ENCODE results near the gene MYD88. TPM values are rescaled to one million over a fixed set of nuclear protein-coding genes. Genes with fewer than 3 reads are reported as not detected.

MYD88 gene
- total RNA-seq, 1 experiment from 2014 or later = 32.7 TPM

DNA sequence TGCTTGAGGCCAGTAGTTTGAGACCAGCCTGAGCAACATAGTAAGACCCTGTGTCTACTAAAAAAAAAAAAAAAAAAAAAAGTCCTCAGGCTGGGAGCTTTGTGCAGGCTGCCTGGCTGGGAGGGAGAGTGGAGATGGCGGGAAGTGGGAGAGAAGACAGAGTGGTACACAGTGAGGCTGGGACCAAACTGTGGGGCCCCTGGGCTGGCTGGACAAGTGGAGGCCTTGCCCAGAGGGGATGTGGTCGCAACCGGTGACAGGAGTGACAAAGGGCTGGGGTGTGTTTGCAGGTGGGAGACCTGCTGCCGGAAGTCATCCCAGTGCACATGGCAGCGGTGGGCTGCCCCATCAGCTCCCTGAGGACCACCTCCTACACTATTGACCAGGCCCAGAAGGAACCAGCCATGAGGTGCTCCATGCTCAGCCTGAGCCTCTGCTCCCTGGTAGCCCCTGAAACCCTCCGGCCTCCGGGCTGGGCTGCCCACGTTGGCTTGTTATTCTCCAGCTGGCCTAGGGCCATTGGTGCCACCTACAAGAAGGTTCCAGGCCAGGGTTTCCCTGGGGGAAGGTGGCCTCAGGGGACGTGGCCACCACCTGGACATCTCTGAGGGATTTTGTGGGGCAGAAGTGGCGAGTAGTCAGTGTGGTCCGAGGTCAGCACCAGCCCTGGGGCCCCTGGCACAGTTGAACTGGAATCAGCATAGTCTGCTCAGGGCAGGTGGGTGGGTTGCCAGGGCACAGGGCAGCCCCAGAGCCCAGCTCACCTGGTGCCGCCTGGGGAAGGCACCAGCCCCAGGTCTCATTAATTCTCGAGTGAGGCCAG lies 24.2 kb upstream of the MYD88 start:
- Histone ChIP-seq H3K4me1 (ENCODE audit: control insufficient read depth, insufficient read depth, low read length) (no peaks in the 10 kb centered on the region), H3K27me3 (ENCODE audit: control insufficient read depth, insufficient read depth, low read length) (no peaks in the 10 kb centered on the region), H3K27ac (ENCODE audit: low read length) (no peak overlapping the region), H3K36me3 (ENCODE audit: control insufficient read depth, insufficient read depth, low read length) (no peaks in the 10 kb centered on the region), H3K4me3 (ENCODE audit: low read depth in 2 of 2, low read length in 2 of 2) (no peak overlapping the region), H3K9me3 (ENCODE audit: control insufficient read depth, insufficient read depth, low read depth, low read length) (no peaks in the 10 kb centered on the region)
- no peak for ATAC-seq
- intact Hi-C loops (cut with micrococcal nuclease; ENCODE audit: unreplicated experiment) (no loop called here), in situ Hi-C loops (cut with HindIII; ENCODE audit: low pct_unique_long_range_greater_than_20kb, low sequenced_read_pairs) (no loop called here)
- DNase-seq (ENCODE audit: low read depth, low spot score) = no peak
- ChIA-PET CTCF (no interaction called here), POLR2A (no interaction called here)
- TF ChIP-seq SIN3A (IDR thresholded peaks at IDR 0.05; ENCODE audit: borderline replicate concordance, insufficient read depth, low read depth, low read length) = no peak
- TF ChIP-seq, protein P1, sequence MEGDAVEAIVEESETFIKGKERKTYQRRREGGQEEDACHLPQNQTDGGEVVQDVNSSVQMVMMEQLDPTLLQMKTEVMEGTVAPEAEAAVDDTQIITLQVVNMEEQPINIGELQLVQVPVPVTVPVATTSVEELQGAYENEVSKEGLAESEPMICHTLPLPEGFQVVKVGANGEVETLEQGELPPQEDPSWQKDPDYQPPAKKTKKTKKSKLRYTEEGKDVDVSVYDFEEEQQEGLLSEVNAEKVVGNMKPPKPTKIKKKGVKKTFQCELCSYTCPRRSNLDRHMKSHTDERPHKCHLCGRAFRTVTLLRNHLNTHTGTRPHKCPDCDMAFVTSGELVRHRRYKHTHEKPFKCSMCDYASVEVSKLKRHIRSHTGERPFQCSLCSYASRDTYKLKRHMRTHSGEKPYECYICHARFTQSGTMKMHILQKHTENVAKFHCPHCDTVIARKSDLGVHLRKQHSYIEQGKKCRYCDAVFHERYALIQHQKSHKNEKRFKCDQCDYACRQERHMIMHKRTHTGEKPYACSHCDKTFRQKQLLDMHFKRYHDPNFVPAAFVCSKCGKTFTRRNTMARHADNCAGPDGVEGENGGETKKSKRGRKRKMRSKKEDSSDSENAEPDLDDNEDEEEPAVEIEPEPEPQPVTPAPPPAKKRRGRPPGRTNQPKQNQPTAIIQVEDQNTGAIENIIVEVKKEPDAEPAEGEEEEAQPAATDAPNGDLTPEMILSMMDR (IDR thresholded peaks at IDR 0.05) = no peak
- BruUV-seq (replicated peaks) = no TSS peak

DNA sequence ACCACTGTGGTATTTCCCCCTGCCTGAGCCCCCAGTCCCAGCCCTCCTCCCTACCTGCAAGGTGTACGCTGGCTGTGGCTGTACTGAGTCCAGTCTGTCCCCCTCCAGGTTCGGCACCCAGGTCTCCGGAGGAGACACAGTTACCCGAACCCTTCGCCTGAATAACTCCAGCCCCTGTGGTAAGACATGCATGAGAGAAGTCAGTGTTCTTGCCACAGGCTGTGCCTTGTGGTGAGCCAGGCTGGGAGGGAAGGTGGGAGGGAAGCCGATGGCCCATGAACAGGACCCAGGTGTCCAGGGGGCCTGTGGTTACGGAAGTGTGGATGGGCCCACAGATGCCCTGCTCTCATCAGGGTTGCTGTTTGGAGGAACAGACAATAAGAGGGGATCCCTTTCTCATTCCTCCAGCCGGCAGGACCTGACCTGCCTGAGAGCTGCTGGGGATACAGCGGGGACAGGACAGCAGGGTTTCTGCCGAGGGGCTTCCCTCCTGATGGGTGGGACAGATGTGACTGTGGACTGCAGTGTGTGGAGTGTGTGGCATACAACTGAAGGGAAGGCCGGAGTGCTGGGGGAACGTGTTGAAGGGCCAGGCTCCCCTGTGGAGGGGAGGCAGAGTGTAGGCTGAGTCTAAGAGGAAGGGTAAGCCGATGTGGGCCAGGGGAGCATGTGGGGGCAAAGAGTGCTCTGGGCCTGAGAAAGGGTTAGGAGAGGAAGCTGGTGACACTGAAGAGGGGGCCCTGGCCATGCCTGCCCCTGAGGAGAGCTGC lies 23.4 kb upstream of the MYD88 start:
- H3K4me3 ChIP-seq (ENCODE audit: low read depth in 2 of 2, low read length in 2 of 2) = no peak overlapping the region
- intact Hi-C loops (cut with micrococcal nuclease; ENCODE audit: unreplicated experiment) = no loop called here
- TF ChIP-seq POLR2AphosphoS5 (IDR thresholded peaks at IDR 0.05; ENCODE audit: low read depth, low read length) (no peak), SIN3A (IDR thresholded peaks at IDR 0.05; ENCODE audit: borderline replicate concordance, insufficient read depth, low read depth, low read length) (no peak), TCF7L2 (IDR thresholded peaks at IDR 0.05; ENCODE audit: low read depth, low read length) (no peak)
- TF ChIP-seq, protein P2, sequence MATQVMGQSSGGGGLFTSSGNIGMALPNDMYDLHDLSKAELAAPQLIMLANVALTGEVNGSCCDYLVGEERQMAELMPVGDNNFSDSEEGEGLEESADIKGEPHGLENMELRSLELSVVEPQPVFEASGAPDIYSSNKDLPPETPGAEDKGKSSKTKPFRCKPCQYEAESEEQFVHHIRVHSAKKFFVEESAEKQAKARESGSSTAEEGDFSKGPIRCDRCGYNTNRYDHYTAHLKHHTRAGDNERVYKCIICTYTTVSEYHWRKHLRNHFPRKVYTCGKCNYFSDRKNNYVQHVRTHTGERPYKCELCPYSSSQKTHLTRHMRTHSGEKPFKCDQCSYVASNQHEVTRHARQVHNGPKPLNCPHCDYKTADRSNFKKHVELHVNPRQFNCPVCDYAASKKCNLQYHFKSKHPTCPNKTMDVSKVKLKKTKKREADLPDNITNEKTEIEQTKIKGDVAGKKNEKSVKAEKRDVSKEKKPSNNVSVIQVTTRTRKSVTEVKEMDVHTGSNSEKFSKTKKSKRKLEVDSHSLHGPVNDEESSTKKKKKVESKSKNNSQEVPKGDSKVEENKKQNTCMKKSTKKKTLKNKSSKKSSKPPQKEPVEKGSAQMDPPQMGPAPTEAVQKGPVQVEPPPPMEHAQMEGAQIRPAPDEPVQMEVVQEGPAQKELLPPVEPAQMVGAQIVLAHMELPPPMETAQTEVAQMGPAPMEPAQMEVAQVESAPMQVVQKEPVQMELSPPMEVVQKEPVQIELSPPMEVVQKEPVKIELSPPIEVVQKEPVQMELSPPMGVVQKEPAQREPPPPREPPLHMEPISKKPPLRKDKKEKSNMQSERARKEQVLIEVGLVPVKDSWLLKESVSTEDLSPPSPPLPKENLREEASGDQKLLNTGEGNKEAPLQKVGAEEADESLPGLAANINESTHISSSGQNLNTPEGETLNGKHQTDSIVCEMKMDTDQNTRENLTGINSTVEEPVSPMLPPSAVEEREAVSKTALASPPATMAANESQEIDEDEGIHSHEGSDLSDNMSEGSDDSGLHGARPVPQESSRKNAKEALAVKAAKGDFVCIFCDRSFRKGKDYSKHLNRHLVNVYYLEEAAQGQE (IDR thresholded peaks at IDR 0.05; ENCODE audit: insufficient read depth in 1 of 2, low read depth in 2 of 2, low read length in 1 of 2) = no peak
- TF ChIP-seq, protein P1 (IDR thresholded peaks at IDR 0.05) = no peak
- no peaks in the 10 kb centered on the region for H3K27me3 ChIP-seq (ENCODE audit: control insufficient read depth, insufficient read depth, low read length)
- ChIA-PET POLR2A (no interaction called here), CTCF (no interaction called here)
- ATAC-seq (no peak), DNase-seq (ENCODE audit: low read depth, low spot score) (no peak)
- no peaks in the 10 kb centered on the region for H3K4me1 ChIP-seq (ENCODE audit: control insufficient read depth, insufficient read depth, low read length)
- no peaks in the 10 kb centered on the region for H3K36me3 ChIP-seq (ENCODE audit: control insufficient read depth, insufficient read depth, low read length)
- H3K9me3 ChIP-seq (ENCODE audit: control insufficient read depth, insufficient read depth, low read depth, low read length) = no peaks in the 10 kb centered on the region
- no peak overlapping the region for H3K27ac ChIP-seq (ENCODE audit: low read length)
- no TSS peak for BruUV-seq (replicated peaks)
- in situ Hi-C loops (cut with HindIII; ENCODE audit: low pct_unique_long_range_greater_than_20kb, low sequenced_read_pairs) = no loop called here
